Gastrocnemius medialis (tissue), 4 donors: ENCODE results near the gene PPP1R7. TPM values are rescaled to one million over a fixed set of nuclear protein-coding genes. Genes with fewer than 3 reads are reported as not detected.

Experiments
- ATAC-seq, 2 donors: fragments of 150-250 bp; one replicate each; pipeline ENCODE4 v1.9.1; 2016
- DNase-seq, 2 donors: peaks; one replicate each; pipeline ENCODE4 v3.0.0-alpha.2; 2019
- H3K27ac ChIP-seq, 4 donors: fragments of 200-600 bp; sonication (generic); 1 replicate in 1 of 4; 2 replicates in 3 of 4; pipeline ENCODE4 v1.5.1; 2016 to 2018; ENCODE audit warnings: mild to moderate bottlenecking in 2 of 4, moderate library complexity in 1 of 4
- H3K27me3 ChIP-seq, 3 donors: fragments of 200-600 bp; sonication (generic) in 2 of 3; 1 replicate in 1 of 3; 2 replicates in 2 of 3; pipeline versions ENCODE4 v1.5.1 to v1.6.0; 2016 to 2019; ENCODE audit warnings: mild to moderate bottlenecking in 1 of 3, moderate library complexity in 1 of 3
- H3K36me3 ChIP-seq, 2 donors: fragments of 200-600 bp; sonication (generic) in 1 of 2; one replicate each; pipeline ENCODE4 v1.5.1; 2017 to 2018
- H3K4me1 ChIP-seq, 2 donors: fragments of 200-600 bp; sonication (generic) in 1 of 2; one replicate each; pipeline ENCODE4 v1.5.1; 2016 to 2017; ENCODE audit warnings: mild to moderate bottlenecking in 2 of 2
- H3K4me3 ChIP-seq, 4 donors: fragments of 200-600 bp; sonication (generic) in 3 of 4; 1 replicate in 1 of 4; 2 replicates in 3 of 4; pipeline ENCODE4 v1.5.1; 2016 to 2019; ENCODE audit warnings: mild to moderate bottlenecking in 2 of 4
- H3K9me3 ChIP-seq, 3 donors: fragments of 200-600 bp; sonication (generic) in 2 of 3; 1 replicate in 1 of 3; 2 replicates in 2 of 3; pipeline ENCODE4 v1.5.1; 2016 to 2019
- POLR2A ChIP-seq, 2 donors: fragments of 450-650 bp; IDR thresholded peaks; one replicate each; pipeline ENCODE4 v1.6.1; 2017; ENCODE audit warnings: antibody characterized with exemption in 2 of 2, mild to moderate bottlenecking in 2 of 2, moderate library complexity in 2 of 2
- in situ Hi-C, 4 donors: fragments of 200-750 bp; cut with MboI; loops; one replicate each; pipeline versions ENCODE4 v1.15.0 to v1.8.0; 2017; ENCODE audit warnings: low sequenced_read_pairs in 4 of 4
- intact Hi-C: fragments of 100-400 bp; cut with DNase I; formaldehyde crosslinking; loops from one replicate; pipeline ENCODE4 v1.15.1; 2023; ENCODE audit warnings: low total_unique reads
- total RNA-seq, 4 donors: library from RNA; depleted of rRNA; stranded (reverse); fragments of >200 nt; gene quantifications; one replicate each; pipeline versions ENCODE4 v1.1.0 to v1.2.3, GENCODE V29; 2016
- TF ChIP-seq, protein P1 (sequence below), 5 experiments: fragments of 450-650 bp in 3 of 5; fragments of 200-600 bp in 2 of 5; sonication (generic) in 2 of 5; IDR thresholded peaks in 4 of 5; conservative IDR thresholded peaks in 1 of 5; 1 replicate in 4 of 5; 2 replicates in 1 of 5; pipeline ENCODE4 v1.5.1; 2016 to 2019; ENCODE audit warnings: antibody characterized with exemption in 5 of 5, mild to moderate bottlenecking in 3 of 5, moderate library complexity in 3 of 5

The PPP1R7 gene
- total RNA-seq, 4 donors from 2014 or later, result 58.6 to 87.8 (median 67.2) TPM

DNA sequence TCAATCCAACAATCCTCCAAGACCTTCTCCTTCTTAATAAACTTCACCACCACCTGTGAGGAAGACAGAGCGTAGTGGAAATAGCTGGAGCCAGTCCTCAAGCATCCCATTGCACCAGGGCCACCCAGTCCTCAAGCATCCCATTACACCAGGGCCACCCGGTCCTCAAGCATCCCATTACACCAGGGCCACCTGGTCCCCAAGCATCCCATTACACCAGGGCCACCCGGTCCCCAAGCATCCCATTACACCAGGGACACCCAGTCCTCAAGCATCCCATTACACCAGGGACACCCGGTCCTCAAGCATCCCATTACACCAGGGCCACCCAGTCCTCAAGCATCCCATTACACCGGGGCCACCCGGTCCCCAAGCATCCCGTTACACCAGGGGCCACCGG lies 34.9 kb upstream of the PPP1R7 start:
- no peak for TF ChIP-seq POLR2A (IDR thresholded peaks at IDR 0.05)
- no peaks in the 10 kb centered on the region for H3K36me3 ChIP-seq
- H3K4me1 ChIP-seq, result no peaks in the 10 kb centered on the region

DNA sequence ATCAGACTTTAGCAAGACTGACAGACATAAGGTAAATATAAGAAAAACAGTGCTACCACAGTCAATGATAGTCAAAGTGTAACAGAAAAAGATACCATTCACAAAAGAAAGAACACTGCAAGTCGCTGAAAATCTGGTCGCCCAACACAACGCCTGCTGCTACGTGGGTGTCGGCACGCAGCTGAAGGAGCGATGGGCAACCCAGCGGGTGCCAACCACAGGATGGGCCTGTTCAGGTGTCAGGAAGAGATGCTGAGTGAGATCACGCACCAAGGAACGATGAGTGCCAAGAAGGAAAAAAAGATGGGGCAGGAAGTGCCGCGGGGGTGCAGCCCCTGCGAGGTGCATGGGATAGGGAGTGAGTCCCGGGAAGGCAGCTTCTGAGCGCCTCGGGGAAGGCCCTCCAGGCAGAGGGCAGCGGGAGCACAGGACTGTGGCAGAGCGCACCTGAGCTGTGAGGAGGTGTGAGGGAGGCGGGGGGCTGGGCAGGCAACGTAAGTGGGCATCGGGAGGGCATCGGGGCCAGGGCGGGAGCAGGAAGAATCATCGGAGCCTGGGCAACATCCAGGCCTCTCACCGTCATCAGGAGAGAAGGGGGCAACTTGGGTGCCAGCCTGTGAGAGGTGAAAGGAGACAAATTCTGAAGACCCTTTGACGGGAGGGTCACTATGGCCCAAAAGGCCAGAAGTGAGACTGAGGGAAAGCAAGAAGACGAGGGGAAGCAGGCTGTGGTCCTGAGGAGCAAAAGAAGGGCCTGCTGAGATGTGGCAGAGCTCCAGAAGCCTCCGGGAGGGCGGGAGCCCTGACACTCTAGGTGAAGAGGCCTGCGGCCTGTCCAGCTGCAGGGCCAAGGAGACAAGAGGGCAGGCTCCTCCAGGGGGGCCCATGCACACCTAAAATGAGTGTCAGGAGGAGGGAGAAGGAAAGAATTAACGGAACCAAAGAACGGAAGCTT lies 33.4 kb upstream of the PPP1R7 start:
- intact Hi-C loops, result no loop called here
- in situ Hi-C loops, result no loop called here
- Histone ChIP-seq H3K36me3 (no peaks in the 10 kb centered on the region), H3K27ac (no peak overlapping the region), H3K4me3 (no peak overlapping the region), H3K4me1 (no peaks in the 10 kb centered on the region), H3K9me3 (no peaks in the 10 kb centered on the region), H3K27me3 (no peaks in the 10 kb centered on the region)
- no peak for TF ChIP-seq POLR2A (IDR thresholded peaks at IDR 0.05)
- TF ChIP-seq, protein P1, sequence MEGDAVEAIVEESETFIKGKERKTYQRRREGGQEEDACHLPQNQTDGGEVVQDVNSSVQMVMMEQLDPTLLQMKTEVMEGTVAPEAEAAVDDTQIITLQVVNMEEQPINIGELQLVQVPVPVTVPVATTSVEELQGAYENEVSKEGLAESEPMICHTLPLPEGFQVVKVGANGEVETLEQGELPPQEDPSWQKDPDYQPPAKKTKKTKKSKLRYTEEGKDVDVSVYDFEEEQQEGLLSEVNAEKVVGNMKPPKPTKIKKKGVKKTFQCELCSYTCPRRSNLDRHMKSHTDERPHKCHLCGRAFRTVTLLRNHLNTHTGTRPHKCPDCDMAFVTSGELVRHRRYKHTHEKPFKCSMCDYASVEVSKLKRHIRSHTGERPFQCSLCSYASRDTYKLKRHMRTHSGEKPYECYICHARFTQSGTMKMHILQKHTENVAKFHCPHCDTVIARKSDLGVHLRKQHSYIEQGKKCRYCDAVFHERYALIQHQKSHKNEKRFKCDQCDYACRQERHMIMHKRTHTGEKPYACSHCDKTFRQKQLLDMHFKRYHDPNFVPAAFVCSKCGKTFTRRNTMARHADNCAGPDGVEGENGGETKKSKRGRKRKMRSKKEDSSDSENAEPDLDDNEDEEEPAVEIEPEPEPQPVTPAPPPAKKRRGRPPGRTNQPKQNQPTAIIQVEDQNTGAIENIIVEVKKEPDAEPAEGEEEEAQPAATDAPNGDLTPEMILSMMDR (IDR thresholded peaks at IDR 0.05 in 4 of 5, conservative IDR thresholded peaks at IDR 0.05 in 1 of 5), result no peak
- no peak for ATAC-seq
- DNase-seq, result no peak

More for the DNA sequence above, 34.9 kb upstream of the PPP1R7 start:
- no peak overlapping the region for H3K27ac ChIP-seq
- H3K27me3 ChIP-seq, result no peaks in the 10 kb centered on the region
- DNase-seq (no peak), ATAC-seq (no peak)
- in situ Hi-C loops (no loop called here), intact Hi-C loops (no loop called here)
- no peaks in the 10 kb centered on the region for H3K9me3 ChIP-seq
- no peak overlapping the region for H3K4me3 ChIP-seq

DNA sequence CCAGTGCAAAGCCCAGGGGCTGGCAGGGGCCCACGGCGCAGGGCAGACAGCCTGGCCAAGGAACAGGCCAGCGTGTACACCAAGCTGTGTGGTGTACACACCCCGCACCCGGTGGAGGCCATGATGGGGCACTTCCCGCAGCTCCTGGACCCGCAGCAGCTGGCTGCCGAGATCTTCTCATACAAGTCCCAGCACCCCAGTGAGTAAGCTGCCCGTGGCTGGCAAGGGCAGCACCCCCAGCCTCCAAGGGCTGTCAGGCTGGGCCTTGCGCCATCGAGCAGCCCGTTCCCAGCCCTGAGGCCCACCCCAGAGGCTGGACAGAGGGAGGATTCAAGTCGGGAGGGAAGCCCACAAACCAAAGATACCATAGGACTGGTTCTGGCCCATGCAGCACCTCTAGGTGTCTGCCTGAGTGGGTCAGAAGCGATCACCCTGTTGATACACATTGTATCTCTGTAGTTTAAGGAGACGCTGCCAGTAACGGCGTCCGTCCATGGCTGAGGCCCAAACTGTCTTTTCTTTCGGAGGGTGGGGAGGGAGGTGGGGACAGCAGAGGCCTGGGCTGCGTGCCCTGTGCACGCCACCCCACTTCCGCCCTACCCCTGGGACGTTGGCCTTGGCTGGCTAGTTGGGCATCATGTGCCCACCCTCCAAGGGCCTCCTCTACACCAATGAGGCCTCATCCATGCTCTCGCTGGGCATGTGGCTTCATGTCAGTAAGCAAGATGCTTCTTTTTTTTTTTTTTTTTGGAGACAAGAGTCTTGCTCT lies 31.3 kb upstream of the PPP1R7 start:
- in situ Hi-C loops (no loop called here), intact Hi-C loops (no loop called here)
- H3K9me3 ChIP-seq, result no peaks in the 10 kb centered on the region
- no peaks in the 10 kb centered on the region for H3K27me3 ChIP-seq
- no peak for ATAC-seq
- TF ChIP-seq POLR2A (IDR thresholded peaks at IDR 0.05), result no peak
- TF ChIP-seq, protein P1 (IDR thresholded peaks at IDR 0.05 in 4 of 5, conservative IDR thresholded peaks at IDR 0.05 in 1 of 5), result no peak
- no peak overlapping the region for H3K27ac ChIP-seq
- no peaks in the 10 kb centered on the region for H3K4me1 ChIP-seq
- H3K36me3 ChIP-seq, result no peaks in the 10 kb centered on the region
- H3K4me3 ChIP-seq, result no peak overlapping the region
- DNase-seq, result no peak

DNA sequence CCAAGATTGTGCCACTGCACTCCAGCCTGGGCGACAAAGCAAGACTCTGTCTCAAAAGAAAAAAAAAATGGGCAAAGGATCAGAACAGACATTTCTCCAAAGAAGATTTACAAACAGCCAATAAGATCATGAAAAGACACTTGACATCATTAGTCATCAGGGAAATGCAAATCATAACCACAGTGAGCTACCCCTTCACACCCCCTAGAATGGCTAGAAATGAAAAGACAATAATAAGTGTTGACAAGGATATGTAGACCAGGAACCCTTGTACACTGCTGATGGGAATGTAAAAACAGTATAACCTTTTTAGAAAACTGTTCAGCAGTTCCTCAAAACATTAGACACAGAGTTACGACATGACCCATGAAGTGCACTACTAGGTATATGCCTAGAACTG lies 29.8 kb upstream of the PPP1R7 start:
- ATAC-seq, result no peak
- H3K36me3 ChIP-seq, result no peaks in the 10 kb centered on the region
- no peaks in the 10 kb centered on the region for H3K4me1 ChIP-seq
- no peaks in the 10 kb centered on the region for H3K9me3 ChIP-seq
- TF ChIP-seq POLR2A (IDR thresholded peaks at IDR 0.05), result no peak
- TF ChIP-seq, protein P1 (IDR thresholded peaks at IDR 0.05 in 4 of 5, conservative IDR thresholded peaks at IDR 0.05 in 1 of 5), result no peak
- intact Hi-C loops, result no loop called here
- in situ Hi-C loops, result no loop called here
- H3K27ac ChIP-seq, result no peak overlapping the region
- DNase-seq, result no peak
- H3K4me3 ChIP-seq, result no peak overlapping the region
- H3K27me3 ChIP-seq, result no peaks in the 10 kb centered on the region

DNA sequence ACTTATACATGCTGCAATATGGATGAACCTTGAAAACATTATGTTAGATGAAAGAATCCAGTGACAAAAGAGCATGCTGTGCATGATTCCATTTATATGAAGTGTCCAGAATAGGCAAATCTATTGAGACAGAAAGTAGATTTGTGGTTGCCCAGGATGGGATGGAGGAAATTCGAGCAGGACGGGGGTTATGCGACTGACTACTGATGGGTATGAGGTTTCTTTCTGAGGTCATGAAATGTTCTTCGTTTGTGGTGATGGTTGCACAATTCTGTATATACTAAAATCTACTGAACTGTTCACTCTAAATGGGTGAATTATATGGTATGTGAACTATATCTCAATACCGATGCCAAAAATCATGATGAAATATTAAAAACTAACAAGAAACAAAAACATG lies 29.3 kb upstream of the PPP1R7 start:
- Histone ChIP-seq H3K4me1 (no peaks in the 10 kb centered on the region), H3K36me3 (no peaks in the 10 kb centered on the region), H3K27me3 (no peaks in the 10 kb centered on the region), H3K9me3 (no peaks in the 10 kb centered on the region), H3K27ac (no peak overlapping the region), H3K4me3 (no peak overlapping the region)
- no peak for ATAC-seq
- DNase-seq, result no peak
- no peak for TF ChIP-seq POLR2A (IDR thresholded peaks at IDR 0.05)
- TF ChIP-seq, protein P1 (IDR thresholded peaks at IDR 0.05 in 4 of 5, conservative IDR thresholded peaks at IDR 0.05 in 1 of 5), result no peak
- in situ Hi-C loops (no loop called here), intact Hi-C loops (no loop called here)
